ENCODE measurements around the gene GHRHR. TPM values are rescaled to one million over a fixed set of nuclear protein-coding genes. Genes with fewer than 3 reads are reported as not detected.

The GHRHR gene
- total and polyA plus RNA-seq, 2 donors (not counting 1 experiment from before 2014, with no cell fraction given): not detected

GRCh38 chr7:31017032-31017675 lies 53.4 kb downstream of the GHRHR start:
- Mint-ChIP-seq H3K4me1 (no peaks in the 10 kb centered on the region), H3K9me3 (ENCODE audit: insufficient read depth) (no peaks in the 10 kb centered on the region), H3K4me3 (no peak overlapping the region), H3K27me3 (peaks cover 19% of the 10 kb centered on the region), H3K27ac (no peak overlapping the region)
- TF ChIP-seq EZH2 (IDR thresholded peaks at IDR 0.05; ENCODE audit: borderline replicate concordance, insufficient read depth, low read depth, low read length, poor library complexity, severe bottlenecking): no peak
- TF ChIP-seq, protein P1, sequence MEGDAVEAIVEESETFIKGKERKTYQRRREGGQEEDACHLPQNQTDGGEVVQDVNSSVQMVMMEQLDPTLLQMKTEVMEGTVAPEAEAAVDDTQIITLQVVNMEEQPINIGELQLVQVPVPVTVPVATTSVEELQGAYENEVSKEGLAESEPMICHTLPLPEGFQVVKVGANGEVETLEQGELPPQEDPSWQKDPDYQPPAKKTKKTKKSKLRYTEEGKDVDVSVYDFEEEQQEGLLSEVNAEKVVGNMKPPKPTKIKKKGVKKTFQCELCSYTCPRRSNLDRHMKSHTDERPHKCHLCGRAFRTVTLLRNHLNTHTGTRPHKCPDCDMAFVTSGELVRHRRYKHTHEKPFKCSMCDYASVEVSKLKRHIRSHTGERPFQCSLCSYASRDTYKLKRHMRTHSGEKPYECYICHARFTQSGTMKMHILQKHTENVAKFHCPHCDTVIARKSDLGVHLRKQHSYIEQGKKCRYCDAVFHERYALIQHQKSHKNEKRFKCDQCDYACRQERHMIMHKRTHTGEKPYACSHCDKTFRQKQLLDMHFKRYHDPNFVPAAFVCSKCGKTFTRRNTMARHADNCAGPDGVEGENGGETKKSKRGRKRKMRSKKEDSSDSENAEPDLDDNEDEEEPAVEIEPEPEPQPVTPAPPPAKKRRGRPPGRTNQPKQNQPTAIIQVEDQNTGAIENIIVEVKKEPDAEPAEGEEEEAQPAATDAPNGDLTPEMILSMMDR (IDR thresholded peaks at IDR 0.05): no peak
- no peaks in the 10 kb centered on the region for H3K79me2 ChIP-seq (ENCODE audit: control insufficient read depth, insufficient read depth, low read length)
- H3K4me3 ChIP-seq (ENCODE audit: control extremely low read depth in 1 of 5, extremely low read depth in 1 of 5, insufficient read depth in 1 of 5, low read depth in 2 of 5, low read length in 4 of 5): no peak overlapping the region
- POLR2A ChIA-PET: no interaction called here
- H3K4me1 ChIP-seq (ENCODE audit: control insufficient read depth in 2 of 2, insufficient read depth in 2 of 2, low read length in 2 of 2): no peaks in the 10 kb centered on the region
- no peak overlapping the region for H3K9ac ChIP-seq (ENCODE audit: low read length)
- CTCF ChIA-PET: no interaction called here
- H3K27ac ChIP-seq (ENCODE audit: low read length in 2 of 2): no peak overlapping the region
- no peaks in the 10 kb centered on the region for H3K9me3 ChIP-seq (ENCODE audit: control extremely low read depth in 1 of 3, control insufficient read depth in 2 of 3, insufficient read depth in 1 of 3, low read length in 2 of 3)
- no peaks in the 10 kb centered on the region for H3K36me3 ChIP-seq (replicated peaks in 1 of 2; ENCODE audit: control extremely low read depth in 1 of 2, control insufficient read depth in 1 of 2, extremely low read depth in 1 of 2, insufficient read depth in 2 of 2, low read length in 1 of 2)
- H3K27me3 ChIP-seq (replicated peaks in 1 of 4; ENCODE audit: control extremely low read depth in 1 of 4, control insufficient read depth in 3 of 4, insufficient read depth in 4 of 4, low read length in 3 of 4): no peaks in the 10 kb centered on the region
- WGBS (ENCODE audit: insufficient coverage): 88% methylated on average over 6 of the region's 7 CpGs
- H2AFZ ChIP-seq (ENCODE audit: insufficient read depth, low read depth, low read length, poor library complexity, severe bottlenecking): no peak overlapping the region
- no peaks in the 10 kb centered on the region for H4K20me1 ChIP-seq (ENCODE audit: control insufficient read depth, insufficient read depth, low read length, poor library complexity, severe bottlenecking)
- intact Hi-C loops (cut with micrococcal nuclease): no loop called here
- no peak overlapping the region for H3K4me2 ChIP-seq (replicated peaks; ENCODE audit: low read depth, low read length, poor library complexity, severe bottlenecking)
- DNase-seq (no peak), ATAC-seq (ENCODE audit: low read depth) (no peak)

- ATAC-seq (ENCODE audit: low read depth) (no peak), DNase-seq (no peak)
- Histone ChIP-seq H3K4me3 (ENCODE audit: control extremely low read depth in 1 of 5, extremely low read depth in 1 of 5, insufficient read depth in 1 of 5, low read depth in 2 of 5, low read length in 4 of 5) (no peak overlapping the region), H3K4me2 (replicated peaks; ENCODE audit: low read depth, low read length, poor library complexity, severe bottlenecking) (no peak overlapping the region), H3K79me2 (ENCODE audit: control insufficient read depth, insufficient read depth, low read length) (no peaks in the 10 kb centered on the region), H4K20me1 (ENCODE audit: control insufficient read depth, insufficient read depth, low read length, poor library complexity, severe bottlenecking) (no peaks in the 10 kb centered on the region), H3K36me3 (replicated peaks in 1 of 2; ENCODE audit: control extremely low read depth in 1 of 2, control insufficient read depth in 1 of 2, extremely low read depth in 1 of 2, insufficient read depth in 2 of 2, low read length in 1 of 2) (no peaks in the 10 kb centered on the region), H2AFZ (ENCODE audit: insufficient read depth, low read depth, low read length, poor library complexity, severe bottlenecking) (no peak overlapping the region), H3K9ac (ENCODE audit: low read length) (no peak overlapping the region), H3K4me1 (ENCODE audit: control insufficient read depth in 2 of 2, insufficient read depth in 2 of 2, low read length in 2 of 2) (no peaks in the 10 kb centered on the region), H3K27me3 (replicated peaks in 1 of 4; ENCODE audit: control extremely low read depth in 1 of 4, control insufficient read depth in 3 of 4, insufficient read depth in 4 of 4, low read length in 3 of 4) (no peaks in the 10 kb centered on the region), H3K9me3 (ENCODE audit: control extremely low read depth in 1 of 3, control insufficient read depth in 2 of 3, insufficient read depth in 1 of 3, low read length in 2 of 3) (no peaks in the 10 kb centered on the region), H3K27ac (ENCODE audit: low read length in 2 of 2) (no peak overlapping the region)
- intact Hi-C loops (cut with micrococcal nuclease): no loop called here
- POLR2A ChIA-PET: no interaction called here
- Mint-ChIP-seq H3K9me3 (ENCODE audit: insufficient read depth) (no peaks in the 10 kb centered on the region), H3K4me3 (no peak overlapping the region), H3K27ac (no peak overlapping the region), H3K27me3 (peaks cover 19% of the 10 kb centered on the region), H3K4me1 (no peaks in the 10 kb centered on the region)
- no peak for TF ChIP-seq EZH2 (IDR thresholded peaks at IDR 0.05; ENCODE audit: borderline replicate concordance, insufficient read depth, low read depth, low read length, poor library complexity, severe bottlenecking)
- TF ChIP-seq, protein P1 (IDR thresholded peaks at IDR 0.05): no peak
- WGBS (ENCODE audit: insufficient coverage): 93% methylated on average over 4 of the region's 5 CpGs
- CTCF ChIA-PET: no interaction called here
Observed at GRCh38 chr7:31017721-31018120, 54.0 kb downstream of the GHRHR start.

All from B cell (primary cell).